ENCODE measurements around the gene DNAJC1. TPM values are rescaled to one million over a fixed set of nuclear protein-coding genes. Genes with fewer than 3 reads are reported as not detected.
"Not testable (repeated sequence)": the region's sequence is repeated elsewhere in the genome, so short reads cannot be mapped to it uniquely, and the experiment has no call there.

Gene DNAJC1
- total and polyA plus RNA-seq, 2 experiments from 2014 or later = 32.6 to 57.1 TPM

DNA sequence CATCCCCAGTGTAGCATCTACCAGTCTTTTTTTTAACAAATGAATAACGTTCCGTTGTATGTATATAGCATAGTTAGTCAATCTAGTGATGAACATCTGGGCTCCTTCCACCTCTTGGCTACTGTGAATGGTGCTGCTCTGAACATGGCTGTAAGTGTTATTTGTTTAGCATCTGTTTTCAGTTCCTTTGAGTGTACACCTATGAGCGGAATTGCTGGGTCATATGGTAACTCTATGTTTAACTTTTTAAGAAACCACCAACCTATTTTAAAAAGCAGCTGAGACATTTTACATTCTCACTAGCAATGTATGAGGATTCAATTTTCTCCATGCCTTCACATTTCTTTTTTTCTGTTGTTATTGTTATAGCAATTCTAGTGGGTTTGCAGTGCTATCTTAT lies 178.2 kb downstream of the DNAJC1 start:
- Histone ChIP-seq H3K36me3 (no peaks in the 10 kb centered on the region), H3K27ac (no peak overlapping the region), H3K9me3 (ENCODE audit: low read depth) (no peaks in the 10 kb centered on the region), H3K4me1 (ENCODE audit: low read depth) (no peaks in the 10 kb centered on the region), H3K4me3 (no peak overlapping the region), H3K27me3 (no peaks in the 10 kb centered on the region)
- no peak for DNase-seq (ENCODE audit: low read depth in 1 of 2, low spot score in 1 of 2)
- TF ChIP-seq, protein P1, sequence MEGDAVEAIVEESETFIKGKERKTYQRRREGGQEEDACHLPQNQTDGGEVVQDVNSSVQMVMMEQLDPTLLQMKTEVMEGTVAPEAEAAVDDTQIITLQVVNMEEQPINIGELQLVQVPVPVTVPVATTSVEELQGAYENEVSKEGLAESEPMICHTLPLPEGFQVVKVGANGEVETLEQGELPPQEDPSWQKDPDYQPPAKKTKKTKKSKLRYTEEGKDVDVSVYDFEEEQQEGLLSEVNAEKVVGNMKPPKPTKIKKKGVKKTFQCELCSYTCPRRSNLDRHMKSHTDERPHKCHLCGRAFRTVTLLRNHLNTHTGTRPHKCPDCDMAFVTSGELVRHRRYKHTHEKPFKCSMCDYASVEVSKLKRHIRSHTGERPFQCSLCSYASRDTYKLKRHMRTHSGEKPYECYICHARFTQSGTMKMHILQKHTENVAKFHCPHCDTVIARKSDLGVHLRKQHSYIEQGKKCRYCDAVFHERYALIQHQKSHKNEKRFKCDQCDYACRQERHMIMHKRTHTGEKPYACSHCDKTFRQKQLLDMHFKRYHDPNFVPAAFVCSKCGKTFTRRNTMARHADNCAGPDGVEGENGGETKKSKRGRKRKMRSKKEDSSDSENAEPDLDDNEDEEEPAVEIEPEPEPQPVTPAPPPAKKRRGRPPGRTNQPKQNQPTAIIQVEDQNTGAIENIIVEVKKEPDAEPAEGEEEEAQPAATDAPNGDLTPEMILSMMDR (IDR thresholded peaks at IDR 0.05; ENCODE audit: low read depth, low read length) = no peak

DNA sequence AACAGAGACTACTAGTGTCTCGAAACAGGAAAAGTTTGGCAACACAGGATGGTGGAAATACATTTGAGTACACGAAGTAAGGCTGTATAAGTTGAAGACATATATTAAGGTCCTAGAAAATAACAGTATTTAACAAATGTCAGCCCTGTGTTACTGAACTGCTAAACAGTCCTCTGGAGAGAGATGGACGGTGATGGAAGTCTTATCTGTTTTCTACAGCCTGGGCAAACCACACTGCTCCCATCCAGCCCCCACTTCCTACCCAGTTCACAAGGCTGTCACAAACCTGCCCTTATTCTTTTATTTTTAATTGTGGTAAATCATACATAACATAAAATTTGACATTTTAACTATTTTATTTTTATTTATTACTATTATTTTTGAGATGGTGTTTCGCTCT lies 179.1 kb downstream of the DNAJC1 start:
- no peak overlapping the region for H3K27ac ChIP-seq
- H3K9me3 ChIP-seq (ENCODE audit: low read depth) = no peaks in the 10 kb centered on the region
- no peak for DNase-seq (ENCODE audit: low read depth in 1 of 2, low spot score in 1 of 2)
- no peak overlapping the region for H3K4me3 ChIP-seq
- H3K27me3 ChIP-seq = no peaks in the 10 kb centered on the region
- H3K36me3 ChIP-seq = no peaks in the 10 kb centered on the region
- H3K4me1 ChIP-seq (ENCODE audit: low read depth) = no peaks in the 10 kb centered on the region
- TF ChIP-seq, protein P1 (IDR thresholded peaks at IDR 0.05; ENCODE audit: low read depth, low read length) = no peak

DNA sequence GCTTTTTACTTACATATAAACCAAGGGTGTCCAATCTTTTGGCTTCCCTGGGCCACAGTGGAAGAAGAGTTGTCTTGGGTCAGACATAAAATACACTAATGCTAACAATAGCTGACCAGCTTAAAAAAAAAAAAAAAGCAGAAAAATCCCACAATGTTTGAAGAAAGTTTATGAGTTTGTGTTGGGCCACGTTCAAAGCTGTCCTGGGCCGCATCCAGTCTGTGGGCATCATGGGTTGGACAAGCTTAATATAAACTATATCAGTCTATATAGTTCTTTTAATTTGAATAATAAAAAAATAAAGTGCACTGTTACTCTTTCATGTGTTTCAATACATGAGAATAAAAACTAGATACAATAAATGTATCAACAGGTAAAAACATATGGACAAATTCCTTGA lies 179.9 kb downstream of the DNAJC1 start:
- TF ChIP-seq, protein P1 (IDR thresholded peaks at IDR 0.05; ENCODE audit: low read depth, low read length) = no peak
- no peaks in the 10 kb centered on the region for H3K36me3 ChIP-seq
- no peak overlapping the region for H3K27ac ChIP-seq
- no peaks in the 10 kb centered on the region for H3K9me3 ChIP-seq (ENCODE audit: low read depth)
- no peak overlapping the region for H3K4me3 ChIP-seq
- H3K27me3 ChIP-seq = no peaks in the 10 kb centered on the region
- no peak for DNase-seq (ENCODE audit: low read depth in 1 of 2, low spot score in 1 of 2)
- no peaks in the 10 kb centered on the region for H3K4me1 ChIP-seq (ENCODE audit: low read depth)

DNA sequence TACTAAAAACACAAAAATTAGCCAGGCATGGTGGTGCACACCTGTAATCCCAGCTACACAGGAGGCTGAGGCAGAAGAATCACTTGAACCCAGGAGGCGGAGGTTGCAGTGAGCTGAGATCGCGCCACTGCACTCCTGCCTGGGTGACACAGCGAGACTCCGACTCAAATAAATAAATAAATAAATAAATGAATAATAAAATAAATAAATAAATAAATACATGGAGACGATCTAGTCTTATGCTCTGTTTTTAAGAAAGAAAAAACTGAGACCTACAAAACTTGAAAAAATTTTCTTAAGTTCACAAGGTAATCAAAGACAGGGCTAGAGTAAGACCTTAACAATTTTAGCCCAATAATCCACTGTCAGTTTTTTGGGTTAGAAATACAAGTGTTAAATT lies 181.3 kb downstream of the DNAJC1 start:
- H3K27me3 ChIP-seq; H3K4me3 ChIP-seq; H3K27ac ChIP-seq; H3K9me3 ChIP-seq (ENCODE audit: low read depth); H3K4me1 ChIP-seq (ENCODE audit: low read depth); H3K36me3 ChIP-seq; DNase-seq (ENCODE audit: low read depth in 1 of 2, low spot score in 1 of 2): not testable (repeated sequence)

DNA sequence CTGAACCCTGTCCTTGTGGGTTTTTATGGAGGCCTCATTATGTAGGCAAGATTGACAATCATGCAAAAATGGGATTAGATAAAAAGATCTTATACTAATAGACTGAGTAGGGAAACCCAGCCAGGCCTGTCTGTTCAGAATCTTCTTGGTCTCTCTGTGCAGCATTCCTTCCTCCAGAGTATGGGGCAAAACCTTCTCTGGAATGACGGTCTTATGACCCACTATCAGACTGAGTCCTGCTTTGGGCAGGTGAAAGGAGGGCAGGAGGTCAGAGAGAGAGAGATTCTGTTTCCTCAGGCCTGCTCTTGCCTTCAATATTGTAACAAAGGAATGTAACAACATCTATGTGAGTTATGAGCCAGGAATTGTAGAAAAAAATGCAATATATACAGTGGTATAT lies 182.6 kb downstream of the DNAJC1 start:
- DNase-seq (ENCODE audit: low read depth in 1 of 2, low spot score in 1 of 2) = no peak
- Histone ChIP-seq H3K9me3 (ENCODE audit: low read depth) (no peaks in the 10 kb centered on the region), H3K27ac (no peak overlapping the region), H3K4me1 (ENCODE audit: low read depth) (no peaks in the 10 kb centered on the region), H3K27me3 (no peaks in the 10 kb centered on the region), H3K36me3 (no peaks in the 10 kb centered on the region), H3K4me3 (no peak overlapping the region)
- TF ChIP-seq, protein P1 (IDR thresholded peaks at IDR 0.05; ENCODE audit: low read depth, low read length) = no peak

DNA sequence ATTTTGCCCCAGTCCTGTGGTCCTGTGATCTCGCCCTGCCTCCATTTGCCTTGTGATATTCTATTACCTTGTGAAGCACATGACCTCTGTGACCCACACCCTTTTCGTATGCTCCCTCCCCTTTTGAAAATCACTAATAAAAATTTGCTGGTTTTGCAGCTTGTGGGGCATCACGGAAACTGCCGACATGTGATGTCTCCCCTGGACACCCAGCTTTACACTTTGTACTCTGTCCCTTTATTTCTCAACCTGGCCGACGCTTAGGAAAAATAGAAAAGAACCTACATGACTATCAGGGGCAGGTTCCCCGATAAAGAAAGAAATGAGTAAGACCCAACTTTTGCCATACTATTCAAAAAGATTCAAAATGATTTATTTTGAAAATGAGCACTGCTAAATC lies 185.1 kb downstream of the DNAJC1 start:
- H3K4me1 ChIP-seq (ENCODE audit: low read depth); H3K27ac ChIP-seq; H3K27me3 ChIP-seq; DNase-seq (ENCODE audit: low read depth in 1 of 2, low spot score in 1 of 2); H3K9me3 ChIP-seq (ENCODE audit: low read depth); H3K4me3 ChIP-seq; H3K36me3 ChIP-seq: not testable (repeated sequence)

DNA sequence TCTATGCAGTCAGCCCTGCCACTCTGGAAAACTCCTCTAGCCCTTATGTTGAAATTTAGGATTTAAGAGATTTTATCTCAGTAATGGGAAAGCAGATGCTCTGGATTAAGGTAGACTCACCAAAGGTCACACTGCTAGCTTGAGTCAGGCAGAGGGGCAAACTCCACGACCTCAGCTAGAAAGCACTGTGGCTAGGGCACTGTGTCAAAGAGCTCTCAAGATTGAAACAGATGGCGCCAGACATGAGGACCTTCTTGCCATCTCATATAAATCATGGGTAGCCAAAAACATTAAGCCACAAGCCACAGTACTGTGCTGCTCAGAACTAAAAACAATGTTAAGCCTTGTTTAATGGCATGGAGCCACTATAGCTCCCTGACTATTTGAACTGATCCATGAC lies 188.7 kb downstream of the DNAJC1 start:
- no peaks in the 10 kb centered on the region for H3K27me3 ChIP-seq
- no peak overlapping the region for H3K4me3 ChIP-seq
- H3K9me3 ChIP-seq (ENCODE audit: low read depth) = no peaks in the 10 kb centered on the region
- H3K4me1 ChIP-seq (ENCODE audit: low read depth) = no peaks in the 10 kb centered on the region
- DNase-seq (ENCODE audit: low read depth in 1 of 2, low spot score in 1 of 2) = no peak
- TF ChIP-seq, protein P1 (IDR thresholded peaks at IDR 0.05; ENCODE audit: low read depth, low read length) = no peak
- H3K27ac ChIP-seq = no peak overlapping the region
- no peaks in the 10 kb centered on the region for H3K36me3 ChIP-seq
